Stimulated activated CD8-positive, alpha-beta memory T cell treated with anti-CD3 and anti-CD28 coated beads, Interleukin-12 subunit alpha, Interleukin-12 subunit beta, amount 100 ng/mL, for 1 hour (primary cell): Measurements from ENCODE around the gene PTGES2.
A peak's percentile ranks its signal among the peaks of the same experiment; 100 is the strongest.
"Not testable (repeated sequence)": the region's sequence is repeated elsewhere in the genome, so short reads cannot be mapped to it uniquely, and the experiment has no call there.

Experiments used
- DNase-seq: peaks from one replicate; pipeline ENCODE4 v3.0.0-alpha.2; 2020; ENCODE audit warnings: low read depth

PTGES2 gene

GRCh38 chr9:128118971-128119665 lies 8.4 kb downstream of the PTGES2 start:
- DNase-seq: no peak

GRCh38 chr9:128118472-128118857 lies 9.1 kb downstream of the PTGES2 start:
- DNase-seq: no peak

- peak; percentile 95 for DNase-seq
These were observed 9.7 kb downstream of the PTGES2 start for GRCh38 chr9:128117613-128118471.

- no peak for DNase-seq
These were observed 11.1 kb downstream of the PTGES2 start for GRCh38 chr9:128116104-128117083.

GRCh38 chr9:128115187-128116103 lies 12.1 kb downstream of the PTGES2 start:
- DNase-seq: no peak

GRCh38 chr9:128114326-128115186 lies 13.0 kb downstream of the PTGES2 start:
- no peak for DNase-seq

GRCh38 chr9:128113526-128114325 lies 13.8 kb downstream of the PTGES2 start:
- DNase-seq: no peak

- not testable (repeated sequence) for DNase-seq
These were observed 15.8 kb downstream of the PTGES2 start for GRCh38 chr9:128111726-128112125.

GRCh38 chr9:128109050-128109709 lies 18.3 kb downstream of the PTGES2 start:
- DNase-seq: no peak

GRCh38 chr9:128108269-128109049 lies 19.1 kb downstream of the PTGES2 start:
- no peak for DNase-seq

- no peak for DNase-seq
These were observed 19.9 kb downstream of the PTGES2 start for GRCh38 chr9:128107468-128108268.

GRCh38 chr9:128106940-128107467 lies 20.5 kb downstream of the PTGES2 start:
- no peak for DNase-seq

GRCh38 chr9:128106181-128106939 lies 21.2 kb downstream of the PTGES2 start:
- no peak for DNase-seq

- DNase-seq: no peak
These were observed 21.9 kb downstream of the PTGES2 start for GRCh38 chr9:128105538-128106175.

GRCh38 chr9:128104171-128104618 lies 23.3 kb downstream of the PTGES2 start:
- no peak for DNase-seq
